Astrocyte (in vitro differentiated cells and primary cell): Measurements from ENCODE around the gene VSIG4. TPM values are rescaled to one million over a fixed set of nuclear protein-coding genes. Genes with fewer than 3 reads are reported as not detected.
"Not testable (repeated sequence)": the region's sequence is repeated elsewhere in the genome, so short reads cannot be mapped to it uniquely, and the experiment has no call there.

Experiments used
- DNase-seq: peaks from one replicate; pipeline ENCODE4 v3.0.0-alpha.2; 2010; ENCODE audit warnings: low read depth
- FAIRE-seq: peaks from 2 replicates; lab custom pipeline; 2011; peaks lifted over from hg19 to GRCh38; lab: Jason Lieb, UNC
- H2AFZ ChIP-seq: 2 replicates; pipeline ENCODE4 v1.6.0; 2012; ENCODE audit warnings: low read depth, low read length, inconsistent platforms
- H3K27ac ChIP-seq: 2 replicates; pipeline ENCODE4 v1.5.1; 2011; ENCODE audit warnings: low read depth, low read length, inconsistent platforms
- H3K27me3 ChIP-seq: 2 replicates; pipeline ENCODE4 v1.6.0; 2011; ENCODE audit warnings: low read length, inconsistent platforms; ENCODE audit not compliant: insufficient read depth
- H3K36me3 ChIP-seq: 2 replicates; pipeline ENCODE4 v1.5.1; 2011; ENCODE audit warnings: low read length, inconsistent platforms; ENCODE audit not compliant: insufficient read depth
- H3K4me1 ChIP-seq: 2 replicates; pipeline ENCODE4 v1.5.1; 2011; ENCODE audit warnings: low read length, inconsistent platforms; ENCODE audit not compliant: insufficient read depth
- H3K4me2 ChIP-seq: 2 replicates; pipeline ENCODE4 v1.6.0; 2012; ENCODE audit warnings: low read length, inconsistent platforms
- H3K4me3 ChIP-seq: 2 replicates; pipeline ENCODE4 v1.5.1; 2011; ENCODE audit warnings: low read depth, mild to moderate bottlenecking, low read length, inconsistent platforms; ENCODE audit not compliant: insufficient read depth
- H3K79me2 ChIP-seq: 2 replicates; pipeline ENCODE4 v1.6.0; 2012; ENCODE audit warnings: mild to moderate bottlenecking, low read length, inconsistent platforms; ENCODE audit not compliant: insufficient read depth
- H3K9ac ChIP-seq: 2 replicates; pipeline ENCODE4 v1.6.0; 2012; ENCODE audit warnings: mild to moderate bottlenecking, low read length, inconsistent platforms
- H3K9me3 ChIP-seq: 2 replicates; pipeline ENCODE4 v1.5.1; 2012; ENCODE audit warnings: low read depth, mild to moderate bottlenecking, low read length, inconsistent platforms; ENCODE audit not compliant: insufficient read depth
- H4K20me1 ChIP-seq: 2 replicates; pipeline ENCODE4 v1.6.0; 2012; ENCODE audit warnings: low read length, inconsistent platforms; ENCODE audit not compliant: insufficient read depth
- H3K27ac Mint-ChIP-seq: one replicate; pipeline ENCODE4 v1.8.0; 2021; ENCODE audit warnings: mild to moderate bottlenecking, mixed read lengths; ENCODE audit not compliant: unreplicated experiment
- H3K27me3 Mint-ChIP-seq: one replicate; pipeline ENCODE4 v1.8.0; 2021; ENCODE audit warnings: low read depth, mixed read lengths; ENCODE audit not compliant: unreplicated experiment
- H3K36me3 Mint-ChIP-seq: one replicate; pipeline ENCODE4 v1.8.0; 2021; ENCODE audit warnings: low read depth, mixed read lengths; ENCODE audit not compliant: unreplicated experiment
- H3K4me1 Mint-ChIP-seq: one replicate; pipeline ENCODE4 v1.8.0; 2021; ENCODE audit warnings: low read depth, mixed read lengths; ENCODE audit not compliant: unreplicated experiment
- H3K4me3 Mint-ChIP-seq: one replicate; pipeline ENCODE4 v1.8.0; 2021; ENCODE audit warnings: mild to moderate bottlenecking, moderate library complexity, mixed read lengths; ENCODE audit not compliant: unreplicated experiment
- H3K9me3 Mint-ChIP-seq: one replicate; pipeline ENCODE4 v1.8.0; 2021; ENCODE audit warnings: mild to moderate bottlenecking, mixed read lengths; ENCODE audit not compliant: unreplicated experiment
- CTCF ChIP-seq: IDR thresholded peaks from 2 replicates; pipeline ENCODE4 v1.5.1; 2011; ENCODE audit warnings: low read depth, mild to moderate bottlenecking, inconsistent platforms, low read length, moderate library complexity; ENCODE audit not compliant: insufficient read depth
- EZH2 ChIP-seq: IDR thresholded peaks from 2 replicates; pipeline ENCODE4 v1.6.1; 2012; ENCODE audit warnings: mild to moderate bottlenecking, low read length, inconsistent platforms; ENCODE audit not compliant: insufficient read depth
- total RNA-seq: library from RNA; stranded (reverse); gene quantifications from 2 replicates; pipeline ENCODE4 v1.2.1, GENCODE V29; 2021

Gene VSIG4
- total RNA-seq, 1 donor from 2014 or later: not detected

GRCh38 chrX:66071126-66071525, 31.2 kb upstream of the VSIG4 start:
- H3K4me3 Mint-ChIP-seq: no peak overlapping the region
- peaks cover 3% of the 10 kb centered on the region for H3K27me3 Mint-ChIP-seq
- H3K4me2 ChIP-seq: no peak overlapping the region
- TF ChIP-seq CTCF: no peak
- TF ChIP-seq EZH2: no peak
- H3K4me1 ChIP-seq: no peaks in the 10 kb centered on the region
- H2AFZ ChIP-seq: no peak overlapping the region
- H3K4me3 ChIP-seq: no peak overlapping the region
- no peaks in the 10 kb centered on the region for H3K9me3 Mint-ChIP-seq
- H3K9ac ChIP-seq: no peak overlapping the region
- no peaks in the 10 kb centered on the region for H3K79me2 ChIP-seq
- H3K9me3 ChIP-seq: no peaks in the 10 kb centered on the region
- DNase-seq: no peak
- H4K20me1 ChIP-seq: no peaks in the 10 kb centered on the region
- no peak overlapping the region for H3K27ac ChIP-seq
- H3K27ac Mint-ChIP-seq: no peak overlapping the region
- H3K27me3 ChIP-seq: no peaks in the 10 kb centered on the region
- no peaks in the 10 kb centered on the region for H3K36me3 Mint-ChIP-seq
- peaks cover 3% of the 10 kb centered on the region for H3K4me1 Mint-ChIP-seq
- no peaks in the 10 kb centered on the region for H3K36me3 ChIP-seq
- peak; percentile 72 for FAIRE-seq

- no peak overlapping the region for H3K4me3 Mint-ChIP-seq
- FAIRE-seq: peak; percentile 47
- peaks cover 2% of the 10 kb centered on the region for H3K27me3 Mint-ChIP-seq
Measured at GRCh38 chrX:66064261-66064660, 24.4 kb upstream of the VSIG4 start.

GRCh38 chrX:66057019-66057418, 17.1 kb upstream of the VSIG4 start:
- H3K4me1 Mint-ChIP-seq, H3K9ac ChIP-seq, H3K36me3 ChIP-seq, H3K9me3 Mint-ChIP-seq, H2AFZ ChIP-seq, H3K9me3 ChIP-seq, H3K79me2 ChIP-seq, H3K4me3 ChIP-seq, H3K4me1 ChIP-seq, H3K27ac ChIP-seq, H4K20me1 ChIP-seq, H3K27ac Mint-ChIP-seq, FAIRE-seq, H3K27me3 Mint-ChIP-seq, H3K27me3 ChIP-seq, H3K4me2 ChIP-seq, H3K4me3 Mint-ChIP-seq, DNase-seq, H3K36me3 Mint-ChIP-seq: not testable (repeated sequence)

More at GRCh38 chrX:66064261-66064660, 24.4 kb upstream of the VSIG4 start:
- TF ChIP-seq EZH2 (no peak), CTCF (no peak)
- no peaks in the 10 kb centered on the region for H3K4me1 ChIP-seq
- H3K4me3 ChIP-seq: no peak overlapping the region
- no peaks in the 10 kb centered on the region for H3K9me3 ChIP-seq
- no peak overlapping the region for H3K4me2 ChIP-seq
- H3K27me3 ChIP-seq: no peaks in the 10 kb centered on the region
- H3K36me3 Mint-ChIP-seq: no peaks in the 10 kb centered on the region
- no peaks in the 10 kb centered on the region for H4K20me1 ChIP-seq
- no peaks in the 10 kb centered on the region for H3K9me3 Mint-ChIP-seq
- H3K9ac ChIP-seq: no peak overlapping the region
- no peak overlapping the region for H3K27ac ChIP-seq
- no peak overlapping the region for H3K27ac Mint-ChIP-seq
- H3K4me1 Mint-ChIP-seq: no peaks in the 10 kb centered on the region
- H2AFZ ChIP-seq: no peak overlapping the region
- no peaks in the 10 kb centered on the region for H3K36me3 ChIP-seq
- H3K79me2 ChIP-seq: no peaks in the 10 kb centered on the region
- DNase-seq: no peak
